Heart left ventricle (tissue), 16 donors: ENCODE results near the gene TACR2. TPM values are rescaled to one million over a fixed set of nuclear protein-coding genes. Genes with fewer than 3 reads are reported as not detected.

ENCODE experiments used
- ATAC-seq, 4 donors: fragments of 200-7000 bp; cut with Tn5 transposase; one replicate each; pipeline ENCODE4 v1.9.1; 2020 to 2022; ENCODE audit warnings: moderate library complexity in 4 of 4, mild to moderate bottlenecking in 3 of 4, moderate number of reproducible peaks in 1 of 4
- DNase-seq, 5 donors: peaks; one replicate each; pipeline ENCODE4 v3.0.0-alpha.2; 2020
- H3K27ac ChIP-seq, 12 donors: fragments of 200-600 bp; sonication (generic) in 4 of 12; one replicate each; pipeline versions ENCODE4 v1.5.0 to v1.8.0; 2016 to 2022; ENCODE audit warnings: mild to moderate bottlenecking in 2 of 12
- H3K27me3 ChIP-seq, 9 donors: fragments of 200-600 bp; sonication (generic) in 2 of 9; one replicate each; pipeline versions ENCODE4 v1.5.1 to v1.8.0; 2016 to 2022; ENCODE audit warnings: mild to moderate bottlenecking in 3 of 9
- H3K36me3 ChIP-seq, 9 donors: fragments of 200-600 bp; sonication (generic) in 2 of 9; one replicate each; pipeline versions ENCODE4 v1.5.0 to v1.8.0; 2018 to 2022; ENCODE audit warnings: mild to moderate bottlenecking in 2 of 9
- H3K4me1 ChIP-seq, 12 donors: fragments of 200-600 bp; sonication (generic) in 4 of 12; one replicate each; pipeline versions ENCODE4 v1.5.0 to v1.8.0; 2016 to 2022; ENCODE audit warnings: mild to moderate bottlenecking in 3 of 12
- H3K4me3 ChIP-seq, 12 donors: fragments of 200-600 bp; sonication (generic) in 4 of 12; one replicate each; pipeline versions ENCODE4 v1.5.0 to v1.8.0; 2017 to 2022; ENCODE audit warnings: mild to moderate bottlenecking in 9 of 12, moderate library complexity in 4 of 12
- H3K9me3 ChIP-seq, 12 donors: fragments of 200-600 bp; sonication (generic) in 4 of 12; one replicate each; pipeline versions ENCODE4 v1.5.0 to v1.8.0; 2016 to 2022; ENCODE audit warnings: mild to moderate bottlenecking in 1 of 12
- POLR2A ChIP-seq, 2 donors: fragments of 450-650 bp; IDR thresholded peaks; one replicate each; pipeline ENCODE4 v1.6.1; 2017; ENCODE audit warnings: antibody characterized with exemption in 2 of 2, mild to moderate bottlenecking in 2 of 2, moderate library complexity in 2 of 2
- WGBS, 4 donors: extraction: QIAGEN DNeasy Blood & Tissue Kit in 2 of 4; methylation state at CpG; one replicate each; pipeline versions ENCODE4 v1.1.5 to v1.1.7; 2013 to 2018; 5-methylcytosine and 5-hydroxymethylcytosine counted together
- intact Hi-C, 10 donors: fragments of 100-400 bp; cut with DNase I; formaldehyde crosslinking; loops; one replicate each; pipeline versions ENCODE4 v1.11.1 to v1.14.2; 2022
- polyA plus RNA-seq, 2 donors: library from polyadenylated mRNA; stranded (reverse); fragments of 200-250 nt; gene quantifications; one replicate each; pipeline ENCODE4 v1.2.3, GENCODE V29; 2013
- total RNA-seq, 9 donors: library from RNA; depleted of rRNA in 2 of 9; stranded (reverse); fragments of >200 nt in 2 of 9; fragmentation: NEBNext Ultra II Directional in 3 of 9; extraction: Animal tissue kit (Norgen Biotek cat#: 25700) in 3 of 9; gene quantifications; one replicate each; pipeline versions ENCODE4 v1.1.0 to v1.2.4, GENCODE V29; 2016 to 2023
- TF ChIP-seq, protein P1 (sequence below), 12 donors: fragments of 200-600 bp; sonication (generic) in 4 of 12; IDR thresholded peaks; one replicate each; pipeline versions ENCODE4 v1.5.0 to v1.8.0; 2018 to 2022; ENCODE audit warnings: antibody characterized with exemption in 12 of 12, mild to moderate bottlenecking in 5 of 12
- donor health status: ischemic (EF 13 %, LVEDD 7.1; RV severe dilation, severe dysfunction).
- donor health status: healthy with polysubstance abuse.
- donor health status: DM: no; HTN: yes; CAD: no.
- donor health status: DM: no; HTN: no; CAD: no.
- donor health status: ischemic (EF 25% LVEDD 6.9; RV normal size, moderate dysfunction).
- donor health status: ischemic (EF 25% LVEDD 5.7; RV mildly dilated, moderate dysfunction).
- donor health status: healthy.
- donor health status: DM: yes; HTN: yes; CAD: no.
- donor health status: ischemic (EF 35%, LVEDD 5.7; RV mildly dilated, moderate dysfunction).
- donor health status: nonischemic (EF 11% LVEDD 7.7; RV severe dilation, severe dysfunction).
- donor health status: DM: yes; HTN: yes; CAD: no.
- donor health status: PGD.
- donor health status: ischemic (EF 29% LVEDD 5.4; RV normal size, mild dysfunction).
- donor health status: nonischemic (EF 23%, LVEDD 6.1; RV moderate dilation, normal function).

Gene TACR2
- total and polyA plus RNA-seq, 11 donors, result 0.11 to 0.39 (median 0.23) TPM; not detected in 5

DNA sequence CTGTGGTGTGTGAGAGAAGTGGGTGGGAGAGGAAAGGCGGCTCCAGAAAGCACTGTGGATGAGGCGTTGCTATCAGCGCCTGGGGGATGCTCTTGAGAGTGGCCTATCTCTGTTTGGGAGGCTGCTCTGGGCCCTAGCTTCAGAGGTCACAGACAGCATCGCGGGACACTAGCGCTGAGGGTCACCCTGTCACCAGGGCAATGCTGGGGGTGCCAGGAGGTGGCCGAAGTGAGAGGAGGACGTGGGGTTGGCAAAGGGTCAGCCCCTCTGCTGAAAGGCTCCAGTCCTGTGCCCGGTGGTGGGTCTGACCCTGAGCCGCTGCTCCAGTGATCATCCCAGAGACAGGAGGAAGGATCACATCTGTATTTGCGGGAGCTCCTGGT lies 3.0 kb upstream of the TACR2 start:
- Histone ChIP-seq H3K36me3 (no peaks in the 10 kb centered on the region), H3K27me3 (no peaks in the 10 kb centered on the region), H3K4me3 (no peak overlapping the region), H3K9me3 (no peaks in the 10 kb centered on the region), H3K27ac (peak overlapping the region in 1 of 12 donors; percentile 93), H3K4me1 (peaks cover 0 to 9% (median 0%) of the 10 kb centered on the region in 12 donors)
- 65 to 86% (median 79%) methylated on average over 11 of the region's 11 CpGs for WGBS, 4 donors
- DNase-seq (no peak), ATAC-seq (no peak)
- TF ChIP-seq POLR2A (IDR thresholded peaks at IDR 0.05), result no peak
- TF ChIP-seq, protein P1, sequence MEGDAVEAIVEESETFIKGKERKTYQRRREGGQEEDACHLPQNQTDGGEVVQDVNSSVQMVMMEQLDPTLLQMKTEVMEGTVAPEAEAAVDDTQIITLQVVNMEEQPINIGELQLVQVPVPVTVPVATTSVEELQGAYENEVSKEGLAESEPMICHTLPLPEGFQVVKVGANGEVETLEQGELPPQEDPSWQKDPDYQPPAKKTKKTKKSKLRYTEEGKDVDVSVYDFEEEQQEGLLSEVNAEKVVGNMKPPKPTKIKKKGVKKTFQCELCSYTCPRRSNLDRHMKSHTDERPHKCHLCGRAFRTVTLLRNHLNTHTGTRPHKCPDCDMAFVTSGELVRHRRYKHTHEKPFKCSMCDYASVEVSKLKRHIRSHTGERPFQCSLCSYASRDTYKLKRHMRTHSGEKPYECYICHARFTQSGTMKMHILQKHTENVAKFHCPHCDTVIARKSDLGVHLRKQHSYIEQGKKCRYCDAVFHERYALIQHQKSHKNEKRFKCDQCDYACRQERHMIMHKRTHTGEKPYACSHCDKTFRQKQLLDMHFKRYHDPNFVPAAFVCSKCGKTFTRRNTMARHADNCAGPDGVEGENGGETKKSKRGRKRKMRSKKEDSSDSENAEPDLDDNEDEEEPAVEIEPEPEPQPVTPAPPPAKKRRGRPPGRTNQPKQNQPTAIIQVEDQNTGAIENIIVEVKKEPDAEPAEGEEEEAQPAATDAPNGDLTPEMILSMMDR (IDR thresholded peaks at IDR 0.05), result no peak
- intact Hi-C loops, result loop anchor here in 4 of 10 donors (5.0 to 10.0 kb wide), 2 partner anchors 215 to 223 kb away; partner anchors contain the start of gene FAM241B (in 3 of the 4)

DNA sequence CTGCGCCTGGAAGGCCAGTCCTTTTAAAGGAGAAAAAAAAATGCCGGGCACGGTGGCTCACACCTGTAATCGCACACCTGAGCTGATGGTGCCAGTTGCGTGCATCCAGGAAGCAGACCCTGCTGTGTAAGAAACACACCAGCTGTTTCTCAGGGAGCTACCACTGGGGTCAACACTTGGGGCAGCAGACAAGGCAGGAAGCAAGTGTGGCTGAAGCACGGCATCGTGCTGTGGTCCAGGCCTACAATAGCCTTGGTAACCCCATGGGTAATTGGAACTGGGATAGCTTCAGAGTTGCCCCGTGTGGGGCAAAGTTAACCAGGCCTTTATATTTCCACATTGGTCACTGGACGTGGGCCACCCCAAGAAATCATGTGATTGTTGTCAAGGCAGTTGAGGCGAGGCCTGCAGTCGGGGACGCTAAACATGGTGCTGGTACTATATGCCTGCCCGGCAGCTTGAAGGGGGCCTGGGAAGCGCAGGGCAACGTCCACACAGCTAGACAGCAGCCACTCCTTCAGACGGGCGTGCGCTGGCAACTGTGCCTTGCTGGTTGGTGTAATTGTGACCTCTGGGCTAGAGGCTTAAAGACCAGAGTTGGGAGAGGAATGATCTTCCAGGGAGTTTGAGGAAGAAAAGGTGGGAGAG lies 2.5 kb upstream of the TACR2 start:
- intact Hi-C loops, result no loop called here
- ATAC-seq (no peak), DNase-seq (no peak)
- Histone ChIP-seq H3K4me3 (no peak overlapping the region), H3K4me1 (peaks cover 0 to 9% (median 0%) of the 10 kb centered on the region in 12 donors), H3K27me3 (no peaks in the 10 kb centered on the region), H3K36me3 (no peaks in the 10 kb centered on the region), H3K27ac (peak overlapping the region in 1 of 12 donors; percentile 93), H3K9me3 (no peaks in the 10 kb centered on the region)
- WGBS, 4 donors, result 89 to 93% (median 92%) methylated on average over 15 to 18 of the region's 18 CpGs
- TF ChIP-seq, protein P1 (IDR thresholded peaks at IDR 0.05), result no peak
- no peak for TF ChIP-seq POLR2A (IDR thresholded peaks at IDR 0.05)

DNA sequence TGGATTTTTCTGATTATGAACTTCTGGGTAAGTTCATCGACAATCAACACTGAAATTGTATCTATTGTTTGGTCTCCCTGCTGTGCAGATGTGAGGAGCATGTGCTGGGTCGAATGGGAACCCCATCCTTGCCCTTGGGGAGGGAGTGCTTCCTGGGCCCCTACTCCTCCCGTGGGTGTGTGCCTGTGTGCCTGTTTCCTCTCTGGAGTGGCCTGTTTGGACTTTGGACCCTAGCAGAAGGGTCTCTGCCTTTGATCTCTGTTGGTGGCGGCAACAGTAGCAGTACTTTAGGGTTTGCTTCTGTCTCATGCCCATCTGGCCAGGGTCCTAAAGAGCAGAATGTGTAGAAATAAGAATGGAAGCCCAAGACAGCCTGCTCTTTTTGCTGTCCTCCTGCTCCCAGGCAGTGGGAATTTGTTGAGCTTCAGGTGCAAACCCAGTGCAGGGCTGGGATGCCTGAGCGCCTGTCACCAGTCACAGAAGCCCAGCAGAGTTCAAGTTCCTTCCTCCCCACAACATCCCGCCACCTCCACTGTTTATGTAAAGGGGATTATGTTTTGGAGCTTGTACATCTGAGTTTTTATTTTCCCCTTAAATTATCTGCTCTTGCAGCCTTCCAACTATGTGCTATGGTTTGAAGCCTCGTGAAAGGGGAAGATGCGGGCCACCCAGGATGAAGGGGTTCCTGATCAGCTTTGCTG lies 1.5 kb upstream of the TACR2 start:
- no peaks in the 10 kb centered on the region for H3K9me3 ChIP-seq
- no peak overlapping the region for H3K4me3 ChIP-seq
- DNase-seq (no peak), ATAC-seq (no peak)
- H3K4me1 ChIP-seq, result peaks cover 0 to 9% (median 1%) of the 10 kb centered on the region in 12 donors
- no peaks in the 10 kb centered on the region for H3K36me3 ChIP-seq
- WGBS, 4 donors, result 80 to 84% (median 82%) methylated on average over 8 of the region's 8 CpGs
- no peaks in the 10 kb centered on the region for H3K27me3 ChIP-seq
- intact Hi-C loops, result no loop called here
- TF ChIP-seq, protein P1 (IDR thresholded peaks at IDR 0.05), result no peak
- TF ChIP-seq POLR2A (IDR thresholded peaks at IDR 0.05), result no peak
- H3K27ac ChIP-seq, result peak overlapping the region in 1 of 12 donors; percentile 93

DNA sequence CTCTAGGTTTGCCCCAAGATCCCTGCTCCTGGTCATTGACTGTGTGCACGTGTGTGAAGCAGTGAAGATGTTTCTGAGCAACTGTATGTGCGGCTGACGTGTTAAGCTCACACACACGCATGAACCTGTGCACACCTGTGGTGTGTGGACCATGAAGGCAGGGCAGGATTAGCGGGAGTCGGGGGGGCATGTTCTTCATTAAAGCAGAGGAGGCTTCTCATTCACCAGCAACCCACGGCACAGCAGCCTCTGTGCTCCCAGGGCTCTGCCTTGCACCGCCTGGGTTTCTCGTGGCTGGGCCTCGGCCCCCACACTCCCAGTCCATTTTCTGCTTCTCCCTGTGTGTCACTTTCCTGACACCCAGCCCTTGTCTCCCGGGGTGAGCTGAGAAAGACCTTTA lies 824 bp upstream of the TACR2 start:
- peak in 1 of 5 donors; percentile 17 for DNase-seq
- Histone ChIP-seq H3K4me1 (peaks cover 0 to 11% (median 2%) of the 10 kb centered on the region in 12 donors), H3K9me3 (no peaks in the 10 kb centered on the region), H3K4me3 (no peak overlapping the region), H3K36me3 (no peaks in the 10 kb centered on the region), H3K27me3 (no peaks in the 10 kb centered on the region), H3K27ac (peak overlapping the region in 1 of 12 donors; percentile 93)
- WGBS, 4 donors, result 87 to 92% (median 90%) methylated on average over 11 of the region's 11 CpGs
- intact Hi-C loops, result no loop called here
- ATAC-seq, result no peak
- TF ChIP-seq POLR2A (IDR thresholded peaks at IDR 0.05), result no peak
- TF ChIP-seq, protein P1 (IDR thresholded peaks at IDR 0.05), result no peak
